Measurements from ENCODE around the gene TSPAN31. TPM values are rescaled to one million over a fixed set of nuclear protein-coding genes. Genes with fewer than 3 reads are reported as not detected.

The TSPAN31 gene
- total and polyA plus RNA-seq, 10 donors, result 16.9 to 93.1 (median 29.0) TPM

GRCh38 chr12:57731411-57732080 lies 13.3 kb upstream of the TSPAN31 start:
- no peak for DNase-seq
- Histone ChIP-seq H3K4me1 (peaks cover 1 to 21% (median 7%) of the 10 kb centered on the region in 6 donors), H3K27me3 (replicated peaks in 1 of 7) (peaks cover 0 to 31% (median 6%) of the 10 kb centered on the region in 7 donors), H3K36me3 (peaks cover 0 to 100% (median 70%) of the 10 kb centered on the region in 6 donors), H3K9me3 (no peaks in the 10 kb centered on the region), H3K4me3 (no peak overlapping the region), H3K27ac (no peak overlapping the region)
- TF ChIP-seq CTCF (IDR thresholded peaks at IDR 0.05 in 8 of 11, conservative IDR thresholded peaks at IDR 0.05 in 3 of 11), result no peak
- no peak for TF ChIP-seq POLR2A (IDR thresholded peaks at IDR 0.05)
- TF ChIP-seq POLR2AphosphoS5 (IDR thresholded peaks at IDR 0.05), result peak in 1 of 3 donors; percentile 29
- 87 to 93% (median 89%) methylated on average over 19 of the region's 19 CpGs for WGBS, 5 donors
- intact Hi-C loops (cut with DNase I; ENCODE audit: low total_unique reads), result no loop called here

GRCh38 chr12:57732270-57732669 lies 12.6 kb upstream of the TSPAN31 start:
- Histone ChIP-seq H3K4me3 (no peak overlapping the region), H3K27ac (no peak overlapping the region), H3K36me3 (peaks cover 0 to 100% (median 68%) of the 10 kb centered on the region in 6 donors), H3K27me3 (replicated peaks in 1 of 7) (peaks cover 0 to 38% (median 11%) of the 10 kb centered on the region in 7 donors), H3K4me1 (peaks cover 3 to 23% (median 15%) of the 10 kb centered on the region in 6 donors), H3K9me3 (no peaks in the 10 kb centered on the region)
- 78 to 90% (median 86%) methylated on average over 4 of the region's 4 CpGs for whole genome bisulfite sequencing, 5 donors
- DNase-seq, result no peak
- TF ChIP-seq POLR2AphosphoS5 (IDR thresholded peaks at IDR 0.05), result no peak
- no peak for TF ChIP-seq POLR2A (IDR thresholded peaks at IDR 0.05)
- no peak for TF ChIP-seq CTCF (IDR thresholded peaks at IDR 0.05 in 8 of 11, conservative IDR thresholded peaks at IDR 0.05 in 3 of 11)
- intact Hi-C loops (cut with DNase I; ENCODE audit: low total_unique reads), result no loop called here

GRCh38 chr12:57732726-57733593 lies 11.9 kb upstream of the TSPAN31 start:
- intact Hi-C loops (cut with DNase I; ENCODE audit: low total_unique reads), result no loop called here
- peaks cover 3 to 30% (median 21%) of the 10 kb centered on the region in 6 donors for H3K4me1 ChIP-seq
- H3K36me3 ChIP-seq, result peaks cover 0 to 100% (median 68%) of the 10 kb centered on the region in 6 donors
- no peaks in the 10 kb centered on the region for H3K9me3 ChIP-seq
- TF ChIP-seq CTCF (IDR thresholded peaks at IDR 0.05 in 8 of 11, conservative IDR thresholded peaks at IDR 0.05 in 3 of 11) (no peak), POLR2AphosphoS5 (IDR thresholded peaks at IDR 0.05) (no peak), POLR2A (IDR thresholded peaks at IDR 0.05) (no peak)
- 79 to 91% (median 86%) methylated on average over 8 to 11 of the region's 11 CpGs for WGBS, 5 donors
- no peak overlapping the region for H3K4me3 ChIP-seq
- no peak for DNase-seq
- peaks cover 0 to 45% (median 18%) of the 10 kb centered on the region in 7 donors for H3K27me3 ChIP-seq (replicated peaks in 1 of 7)
- H3K27ac ChIP-seq, result no peak overlapping the region

GRCh38 chr12:57733928-57734327 lies 10.9 kb upstream of the TSPAN31 start:
- Histone ChIP-seq H3K36me3 (peaks cover 0 to 100% (median 62%) of the 10 kb centered on the region in 6 donors), H3K27me3 (replicated peaks in 1 of 7) (peaks cover 0 to 55% (median 22%) of the 10 kb centered on the region in 7 donors), H3K4me3 (no peak overlapping the region), H3K4me1 (peaks cover 3 to 39% (median 26%) of the 10 kb centered on the region in 6 donors), H3K9me3 (no peaks in the 10 kb centered on the region), H3K27ac (no peak overlapping the region)
- intact Hi-C loops (cut with DNase I; ENCODE audit: low total_unique reads), result no loop called here
- DNase-seq, result no peak
- TF ChIP-seq CTCF (IDR thresholded peaks at IDR 0.05 in 8 of 11, conservative IDR thresholded peaks at IDR 0.05 in 3 of 11) (no peak), POLR2A (IDR thresholded peaks at IDR 0.05) (no peak), POLR2AphosphoS5 (IDR thresholded peaks at IDR 0.05) (no peak)
- WGBS, 5 donors, result 78 to 92% (median 88%) methylated on average over 6 of the region's 6 CpGs

Measured in spleen (tissue), 11 donors.